Heart left ventricle (tissue), 13 donors: ENCODE results near the gene ARL11.

Experiments
- CTCF ChIP-seq, 12 donors: fragments of 200-600 bp; sonication (generic) in 4 of 12; IDR thresholded peaks; one replicate each; pipeline versions ENCODE4 v1.5.0 to v1.8.0; 2018 to 2022; ENCODE audit warnings: antibody characterized with exemption in 12 of 12, mild to moderate bottlenecking in 5 of 12
- POLR2A ChIP-seq, 2 donors: fragments of 450-650 bp; IDR thresholded peaks; one replicate each; pipeline ENCODE4 v1.6.1; 2017; ENCODE audit warnings: antibody characterized with exemption in 2 of 2, mild to moderate bottlenecking in 2 of 2, moderate library complexity in 2 of 2
- donor health status: ischemic (EF 13 %, LVEDD 7.1; RV severe dilation, severe dysfunction).
- donor health status: DM: no; HTN: yes; CAD: no.
- donor health status: DM: no; HTN: no; CAD: no.
- donor health status: ischemic (EF 25% LVEDD 6.9; RV normal size, moderate dysfunction).
- donor health status: ischemic (EF 25% LVEDD 5.7; RV mildly dilated, moderate dysfunction).
- donor health status: ischemic (EF 35%, LVEDD 5.7; RV mildly dilated, moderate dysfunction).
- donor health status: nonischemic (EF 11% LVEDD 7.7; RV severe dilation, severe dysfunction).
- donor health status: DM: yes; HTN: yes; CAD: no.
- donor health status: PGD.
- donor health status: ischemic (EF 29% LVEDD 5.4; RV normal size, mild dysfunction).
- donor health status: nonischemic (EF 23%, LVEDD 6.1; RV moderate dilation, normal function).

DNA sequence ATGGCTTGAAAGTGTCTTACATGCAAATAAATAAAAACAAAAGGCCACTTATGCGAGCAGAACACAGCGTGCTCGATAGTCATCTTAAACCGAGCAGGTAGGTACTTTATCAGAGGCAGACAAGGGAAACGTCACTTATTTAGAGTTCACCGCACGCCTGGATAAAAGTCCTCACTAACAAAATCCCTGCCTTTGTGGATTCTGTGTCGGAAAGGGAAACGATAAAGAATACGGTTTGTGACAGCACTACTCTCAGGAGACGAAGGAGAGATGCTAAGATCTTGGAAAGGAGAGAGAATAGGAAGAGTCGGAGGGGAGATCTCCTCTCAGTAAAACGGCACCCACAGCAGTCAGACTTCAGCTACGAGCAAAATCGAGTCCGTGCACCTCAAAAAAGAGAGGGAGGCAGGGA, 43.5 kb upstream of the ARL11 start:
- TF ChIP-seq CTCF (IDR thresholded peaks at IDR 0.05) (no peak), POLR2A (IDR thresholded peaks at IDR 0.05) (no peak)
